Psoas muscle (tissue), 8 donors: ENCODE measurements around the gene NEK9. TPM values are rescaled to one million over a fixed set of nuclear protein-coding genes. Genes with fewer than 3 reads are reported as not detected.
A peak's percentile ranks its signal among the peaks of the same experiment; 100 is the strongest.

Experiments
- ATAC-seq, 4 donors: fragments of 200-7000 bp; cut with Tn5 transposase; one replicate each; pipeline ENCODE4 v1.9.1; 2020; ENCODE audit warnings: moderate library complexity in 3 of 4, mild to moderate bottlenecking in 2 of 4
- DNase-seq, 2 donors: peaks; one replicate each; pipeline ENCODE4 v3.0.0-alpha.2; 2020
- H3K27ac ChIP-seq: fragments of 200-600 bp; one replicate; pipeline ENCODE4 v1.8.0; 2022
- H3K27me3 ChIP-seq, 3 donors: fragments of 200-600 bp in 1 of 3; one replicate each; pipeline versions ENCODE4 v1.6.1 to v1.8.0; 2013 to 2022; ENCODE audit warnings: low read length in 2 of 3, mild to moderate bottlenecking in 2 of 3, moderate library complexity in 1 of 3; ENCODE audit not compliant: insufficient read depth in 3 of 3
- H3K36me3 ChIP-seq, 2 donors: fragments of 200-600 bp in 1 of 2; one replicate each; pipeline versions ENCODE4 v1.6.1 to v1.8.0; 2013 to 2022; ENCODE audit warnings: low read depth in 1 of 2, mild to moderate bottlenecking in 1 of 2, moderate library complexity in 1 of 2; ENCODE audit not compliant: insufficient read depth in 1 of 2
- H3K4me1 ChIP-seq: fragments of 200-600 bp; one replicate; pipeline ENCODE4 v1.8.0; 2022
- H3K4me3 ChIP-seq: fragments of 200-600 bp; one replicate; pipeline ENCODE4 v1.8.0; 2022; ENCODE audit warnings: mild to moderate bottlenecking
- H3K9me3 ChIP-seq: fragments of 200-600 bp; one replicate; pipeline ENCODE4 v1.8.0; 2022
- WGBS, 3 donors: extraction: QIAGEN DNeasy Blood & Tissue Kit; methylation state at CpG; one replicate each; pipeline versions ENCODE4 v1.1.6 to v1.1.7; 2013; 5-methylcytosine and 5-hydroxymethylcytosine counted together
- intact Hi-C, 2 donors: fragments of 100-400 bp; cut with DNase I; formaldehyde crosslinking; loops; one replicate each; pipeline versions ENCODE4 v1.11.0 to v1.14.2; 2022
- polyA plus RNA-seq, 3 donors: library from polyadenylated mRNA; stranded (reverse); fragments of 200-250 nt; gene quantifications; one replicate each; pipeline ENCODE4 v1.2.3, GENCODE V29; 2013
- total RNA-seq, 4 donors: library from RNA; stranded (reverse); fragmentation: NEBNext Ultra II Directional in 2 of 4; extraction: Animal tissue kit (Norgen Biotek cat#: 25700) in 2 of 4; gene quantifications; one replicate each; pipeline versions ENCODE4 v1.2.1 to v1.2.4, GENCODE V29; 2021 to 2023
- TF ChIP-seq, protein P1 (sequence below): fragments of 200-600 bp; IDR thresholded peaks from one replicate; pipeline ENCODE4 v1.8.0; 2022; ENCODE audit warnings: antibody characterized with exemption
- donor health status: healthy with polysubstance abuse.
- donor health status: DM: no; HTN: no; CAD: no; lungs with moderate emphysema.
- donor health status: Bipolar disorder and iron deficiency.
- donor health status: healthy.
- donor health status: DM: yes; HTN: yes; CAD: no.
- donor health status: DM: no; HTN: no; CAD: no.
- donor health status: DM: no; HTN: no; CAD: no.
- donor health status: DM: yes; HTN: yes; CAD: no.

The NEK9 gene
- total and polyA plus RNA-seq, 7 donors: 17.9 to 116 (median 69.1) TPM

DNA sequence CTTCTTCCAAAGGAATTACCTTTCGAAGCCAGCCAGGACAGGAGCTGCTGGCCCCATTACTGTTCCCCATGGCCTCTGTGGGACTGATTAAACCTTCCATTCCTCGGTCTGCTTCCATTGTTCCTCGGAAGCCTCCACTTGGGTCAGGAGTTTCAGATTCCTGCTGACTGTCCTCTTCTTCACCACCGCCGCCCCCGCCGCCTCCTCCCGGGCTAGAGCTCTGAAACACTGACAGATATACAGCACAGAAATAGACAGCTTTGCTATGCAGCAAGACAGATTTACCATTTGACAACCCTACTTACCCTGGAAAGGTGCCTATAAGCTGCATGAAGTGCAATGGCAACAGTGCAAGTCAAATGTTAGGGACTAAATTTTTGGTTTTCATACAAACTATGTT lies 35.6 kb downstream of the NEK9 start:
- TF ChIP-seq, protein P1, sequence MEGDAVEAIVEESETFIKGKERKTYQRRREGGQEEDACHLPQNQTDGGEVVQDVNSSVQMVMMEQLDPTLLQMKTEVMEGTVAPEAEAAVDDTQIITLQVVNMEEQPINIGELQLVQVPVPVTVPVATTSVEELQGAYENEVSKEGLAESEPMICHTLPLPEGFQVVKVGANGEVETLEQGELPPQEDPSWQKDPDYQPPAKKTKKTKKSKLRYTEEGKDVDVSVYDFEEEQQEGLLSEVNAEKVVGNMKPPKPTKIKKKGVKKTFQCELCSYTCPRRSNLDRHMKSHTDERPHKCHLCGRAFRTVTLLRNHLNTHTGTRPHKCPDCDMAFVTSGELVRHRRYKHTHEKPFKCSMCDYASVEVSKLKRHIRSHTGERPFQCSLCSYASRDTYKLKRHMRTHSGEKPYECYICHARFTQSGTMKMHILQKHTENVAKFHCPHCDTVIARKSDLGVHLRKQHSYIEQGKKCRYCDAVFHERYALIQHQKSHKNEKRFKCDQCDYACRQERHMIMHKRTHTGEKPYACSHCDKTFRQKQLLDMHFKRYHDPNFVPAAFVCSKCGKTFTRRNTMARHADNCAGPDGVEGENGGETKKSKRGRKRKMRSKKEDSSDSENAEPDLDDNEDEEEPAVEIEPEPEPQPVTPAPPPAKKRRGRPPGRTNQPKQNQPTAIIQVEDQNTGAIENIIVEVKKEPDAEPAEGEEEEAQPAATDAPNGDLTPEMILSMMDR: no peak
- no peak overlapping the region for H3K27ac ChIP-seq
- intact Hi-C loops: no loop called here
- H3K36me3 ChIP-seq: peaks cover 9 to 100% of the 10 kb centered on the region in 2 donors
- DNase-seq (no peak), ATAC-seq (no peak)
- no peaks in the 10 kb centered on the region for H3K27me3 ChIP-seq
- H3K4me1 ChIP-seq: no peaks in the 10 kb centered on the region
- whole genome bisulfite sequencing, 3 donors: 80 to 93% (median 83%) methylated on average over 8 of the region's 8 CpGs
- H3K9me3 ChIP-seq: no peaks in the 10 kb centered on the region
- H3K4me3 ChIP-seq: no peak overlapping the region

DNA sequence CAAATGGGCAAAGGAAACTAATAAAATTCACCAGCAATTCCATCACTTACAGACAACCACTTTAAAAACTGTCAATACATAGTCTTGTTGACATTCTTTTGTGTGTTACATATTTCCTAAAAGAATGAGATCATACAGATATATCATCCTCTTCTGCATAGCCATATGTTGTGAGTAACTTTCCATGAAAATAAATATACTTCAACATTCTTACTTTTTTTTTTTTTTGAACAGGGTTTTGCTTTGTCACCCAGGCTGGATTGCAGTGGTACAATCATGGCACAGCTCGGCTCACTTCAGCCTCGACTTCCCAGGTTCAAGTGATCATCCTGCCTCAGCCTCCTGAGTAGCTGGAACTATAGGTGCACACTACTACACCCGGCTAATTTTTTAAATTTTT lies 36.5 kb downstream of the NEK9 start:
- Histone ChIP-seq H3K36me3 (peaks cover 9 to 100% of the 10 kb centered on the region in 2 donors), H3K27me3 (no peaks in the 10 kb centered on the region), H3K4me3 (no peak overlapping the region), H3K4me1 (no peaks in the 10 kb centered on the region), H3K27ac (no peak overlapping the region), H3K9me3 (no peaks in the 10 kb centered on the region)
- ATAC-seq (no peak), DNase-seq (no peak)
- 88 to 99% (median 92%) methylated on average over 3 of the region's 3 CpGs for WGBS, 3 donors
- intact Hi-C loops: no loop called here
- TF ChIP-seq, protein P1: no peak

DNA sequence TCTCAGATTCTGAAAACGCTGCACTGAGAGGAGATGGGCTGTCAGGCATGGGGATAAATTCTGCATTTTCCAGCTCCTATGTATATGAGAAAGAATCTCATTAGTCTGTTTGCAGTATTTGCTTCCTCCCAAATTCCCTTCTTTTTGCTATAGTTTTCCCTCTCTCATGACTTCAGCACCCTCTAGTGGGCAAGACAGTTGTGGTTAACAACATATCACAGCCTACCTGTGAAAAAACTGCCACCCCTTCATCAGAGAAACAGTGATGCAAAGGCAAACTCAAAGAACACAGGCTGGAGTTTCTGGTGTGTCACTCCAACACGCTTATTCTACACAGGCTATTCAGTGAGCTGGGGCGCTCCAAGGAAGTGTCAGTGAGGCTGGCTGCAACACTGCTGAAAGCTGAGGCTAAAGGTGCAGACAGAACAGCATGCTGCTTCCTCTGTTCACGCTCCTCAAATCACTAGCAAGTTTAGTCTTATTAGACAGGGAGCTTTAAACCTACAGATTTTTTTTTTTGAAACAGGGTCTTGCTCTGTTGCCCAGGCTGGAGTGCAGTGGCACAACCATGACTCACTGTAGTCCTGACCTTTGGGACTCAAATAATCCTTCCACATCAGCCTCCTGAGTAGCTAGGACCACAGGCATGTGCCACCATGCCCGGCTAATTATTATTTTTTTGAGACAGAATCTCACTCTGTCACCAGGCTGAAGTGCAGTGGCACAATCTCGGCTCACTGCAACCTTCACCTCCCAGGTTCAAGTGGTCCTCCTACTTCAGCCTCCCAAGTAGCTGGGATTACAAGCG lies 38.1 kb downstream of the NEK9 start:
- intact Hi-C loops: loop anchor here (1.0 to 10.0 kb wide), 5 partner anchors 144 to 230 kb away; no protein-coding TSS in a partner anchor

DNA sequence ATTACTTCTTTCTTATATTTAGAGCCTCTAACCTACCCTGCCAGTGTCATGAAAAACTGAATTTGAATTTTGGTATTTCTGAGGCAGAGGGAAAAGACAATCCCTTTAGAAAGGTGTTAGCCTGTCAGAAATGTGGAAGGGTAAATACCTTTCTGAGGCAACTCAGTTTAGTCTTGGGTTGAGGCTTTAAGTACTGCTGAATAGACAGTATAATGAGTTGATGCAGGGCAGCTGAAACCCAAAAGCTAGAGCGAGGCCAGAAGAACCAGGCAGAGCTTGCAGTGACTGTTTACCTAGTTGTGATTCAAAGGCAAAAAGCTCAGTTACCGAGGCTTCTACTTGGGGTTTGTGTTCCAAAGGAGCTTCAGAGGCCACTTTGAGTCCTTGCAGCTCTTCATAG lies 38.7 kb downstream of the NEK9 start:
- no peak overlapping the region for H3K4me3 ChIP-seq
- TF ChIP-seq, protein P1: no peak
- no peaks in the 10 kb centered on the region for H3K9me3 ChIP-seq
- intact Hi-C loops: loop anchor here (1.0 to 10.0 kb wide), 5 partner anchors 143 to 229 kb away; no protein-coding TSS in a partner anchor
- H3K27me3 ChIP-seq: no peaks in the 10 kb centered on the region
- H3K27ac ChIP-seq: no peak overlapping the region
- no peak for DNase-seq
- WGBS, 3 donors: 88 to 100% (median 90%) methylated on average over 2 of the region's 2 CpGs
- peaks cover 15 to 100% of the 10 kb centered on the region in 2 donors for H3K36me3 ChIP-seq
- no peak for ATAC-seq
- no peaks in the 10 kb centered on the region for H3K4me1 ChIP-seq

More for the DNA sequence above, 38.1 kb downstream of the NEK9 start:
- TF ChIP-seq, protein P1: peak; percentile 76
- Histone ChIP-seq H3K4me3 (no peak overlapping the region), H3K36me3 (peaks cover 15 to 100% of the 10 kb centered on the region in 2 donors), H3K4me1 (no peaks in the 10 kb centered on the region), H3K27me3 (no peaks in the 10 kb centered on the region), H3K27ac (no peak overlapping the region), H3K9me3 (no peaks in the 10 kb centered on the region)
- no peak for DNase-seq
- ATAC-seq: peak; percentile 67 to 82 (median 70)
- 68 to 71% (median 69%) methylated on average over 7 of the region's 7 CpGs for WGBS, 3 donors
